Sigmoid colon (tissue), 7 donors: ENCODE data around the gene PRLH. TPM values are rescaled to one million over a fixed set of nuclear protein-coding genes. Genes with fewer than 3 reads are reported as not detected.

Source experiments
- DNase-seq: peaks from one replicate; pipeline ENCODE4 v3.0.0-alpha.2; 2019
- H3K27ac ChIP-seq, 4 donors: fragments of 200-600 bp; sonication (generic); one replicate each; pipeline ENCODE4 v1.5.1; 2016 to 2019; ENCODE audit warnings: mild to moderate bottlenecking in 1 of 4
- H3K27me3 ChIP-seq, 3 donors: fragments of 200-600 bp; sonication (generic); one replicate each; pipeline ENCODE4 v1.5.1; 2019; ENCODE audit warnings: mild to moderate bottlenecking in 1 of 3
- H3K36me3 ChIP-seq, 4 donors: fragments of 200-600 bp; sonication (generic); one replicate each; pipeline ENCODE4 v1.5.1; 2016 to 2019
- H3K4me1 ChIP-seq, 4 donors: fragments of 200-600 bp; sonication (generic); one replicate each; pipeline ENCODE4 v1.5.1; 2017 to 2019
- H3K4me3 ChIP-seq, 4 donors: fragments of 200-600 bp; sonication (generic); one replicate each; pipeline ENCODE4 v1.5.1; 2017 to 2019; ENCODE audit warnings: mild to moderate bottlenecking in 2 of 4, moderate library complexity in 1 of 4
- H3K9me3 ChIP-seq, 4 donors: fragments of 200-600 bp in 3 of 4; sonication (generic) in 3 of 4; one replicate each; pipeline versions ENCODE4 v1.5.1 to v1.6.1; 2013 to 2019
- CTCF ChIP-seq, 4 experiments: fragments of 450-650 bp in 3 of 4; fragments of 200-600 bp in 1 of 4; IDR thresholded peaks; one replicate each; pipeline ENCODE4 v1.5.1; 2016 to 2019; ENCODE audit warnings: antibody characterized with exemption in 4 of 4, mild to moderate bottlenecking in 3 of 4, moderate library complexity in 2 of 4
- EP300 ChIP-seq, 4 donors: sonication (generic); formaldehyde crosslinking; IDR thresholded peaks; one replicate each; pipeline ENCODE4 v1.6.1; 2017; ENCODE audit warnings: antibody characterized with exemption in 4 of 4
- POLR2A ChIP-seq, 2 donors: fragments of 450-650 bp; IDR thresholded peaks; one replicate each; pipeline ENCODE4 v1.6.1; 2016; ENCODE audit warnings: antibody characterized with exemption in 2 of 2, mild to moderate bottlenecking in 2 of 2, moderate library complexity in 2 of 2
- POLR2AphosphoS5 ChIP-seq, 4 donors: sonication (generic); formaldehyde crosslinking; IDR thresholded peaks; one replicate each; pipeline ENCODE4 v1.6.1; 2017; ENCODE audit warnings: antibody characterized with exemption in 4 of 4
- WGBS, 2 donors: extraction: QIAGEN DNeasy Blood & Tissue Kit; methylation state at CpG; one replicate each; pipeline ENCODE4 v1.1.7; 2013; 5-methylcytosine and 5-hydroxymethylcytosine counted together
- intact Hi-C: fragments of 100-400 bp; cut with DNase I; formaldehyde crosslinking; loops from one replicate; pipeline ENCODE4 v1.15.1; 2023
- polyA plus RNA-seq, 3 donors: library from polyadenylated mRNA; stranded (reverse); fragments of 200-250 nt; gene quantifications; one replicate each; pipeline ENCODE4 v1.2.3, GENCODE V29; 2013
- total RNA-seq, 4 donors: library from RNA; depleted of rRNA; stranded (reverse); fragments of >200 nt; gene quantifications; one replicate each; pipeline ENCODE4 v1.1.0, GENCODE V29; 2016
- donor health status: healthy with polysubstance abuse.
- donor health status: Bipolar disorder and iron deficiency.
- donor health status: healthy.

The PRLH gene
- total and polyA plus RNA-seq, 7 donors: not detected

DNA sequence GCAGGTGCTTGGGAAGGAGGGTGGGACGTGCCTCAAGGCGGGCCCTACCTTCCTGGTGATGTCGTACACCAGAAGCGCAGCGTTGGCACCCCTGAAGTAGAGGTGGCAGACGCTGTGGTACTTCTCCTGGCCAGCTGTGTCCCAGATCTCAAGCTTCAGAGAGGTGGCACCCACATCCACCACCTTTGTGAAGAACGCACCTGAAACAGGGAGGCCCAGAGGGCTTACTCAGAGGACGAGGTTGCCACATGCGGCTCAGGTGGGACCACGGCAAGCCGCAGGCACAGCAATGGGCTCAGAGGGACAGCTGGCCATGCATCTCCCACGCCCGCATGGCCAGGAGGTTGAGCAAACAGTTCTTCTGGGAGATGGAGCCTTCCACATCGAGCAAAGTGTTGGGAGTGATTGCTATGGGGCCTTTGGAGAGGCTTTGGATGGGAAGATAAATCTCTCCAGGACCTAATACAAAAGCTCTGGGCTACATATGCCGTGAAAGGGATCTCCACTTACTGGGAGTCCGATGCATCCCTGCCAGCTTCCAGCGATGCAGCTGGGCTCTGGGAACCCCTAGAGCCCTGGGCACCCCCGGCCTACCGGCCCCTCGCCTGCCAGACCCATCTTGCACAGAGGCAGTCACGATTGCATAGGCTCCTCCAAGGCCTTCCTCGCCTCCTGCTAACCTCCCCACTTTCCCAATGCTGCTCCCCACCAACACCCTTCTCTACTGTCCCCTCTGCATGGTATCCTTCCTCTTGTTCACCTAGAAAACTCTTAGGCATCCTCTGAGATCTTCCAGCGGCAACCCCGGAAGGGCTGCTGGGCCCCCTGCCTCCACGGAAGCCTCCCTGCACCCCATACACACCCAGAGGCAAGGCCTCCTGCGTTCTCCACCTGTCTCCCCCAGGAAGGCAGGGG, 11.8 kb downstream of the PRLH start:
- H3K9me3 ChIP-seq: no peaks in the 10 kb centered on the region
- WGBS, 2 donors: 92 to 94% methylated on average over 26 of the region's 26 CpGs
- H3K4me3 ChIP-seq: no peak overlapping the region
- TF ChIP-seq POLR2AphosphoS5 (IDR thresholded peaks at IDR 0.05): no peak
- no peak for TF ChIP-seq CTCF (IDR thresholded peaks at IDR 0.05)
- no peak for TF ChIP-seq POLR2A (IDR thresholded peaks at IDR 0.05)
- TF ChIP-seq EP300 (IDR thresholded peaks at IDR 0.05): no peak
- peaks cover 0 to 19% (median 13%) of the 10 kb centered on the region in 4 donors for H3K4me1 ChIP-seq
- H3K27ac ChIP-seq: no peak overlapping the region
- no peaks in the 10 kb centered on the region for H3K36me3 ChIP-seq
- intact Hi-C loops: loop anchor here (10.0 kb wide), 2 partner anchors 423 to 453 kb away; no protein-coding TSS in a partner anchor
- no peaks in the 10 kb centered on the region for H3K27me3 ChIP-seq
- no peak for DNase-seq

DNA sequence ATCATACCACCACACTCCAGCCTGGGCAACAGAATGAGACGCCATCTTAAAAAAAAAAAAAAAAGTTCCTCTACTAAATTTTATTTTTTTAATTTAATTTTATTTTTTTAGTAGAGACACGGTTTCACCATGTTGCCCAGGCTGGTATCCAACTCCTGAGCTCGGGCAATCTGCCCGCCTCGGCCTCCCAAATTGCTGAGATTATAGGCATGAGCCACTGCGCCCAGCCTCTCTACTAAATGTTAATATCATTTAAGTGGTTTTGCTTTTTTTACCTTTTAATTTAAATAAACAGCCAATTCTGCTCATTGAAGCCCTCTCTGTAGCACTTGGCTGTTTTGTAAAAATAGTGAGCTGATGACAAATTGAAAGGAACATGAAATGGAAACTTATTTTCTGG, 15.0 kb downstream of the PRLH start:
- TF ChIP-seq EP300 (IDR thresholded peaks at IDR 0.05) (no peak), POLR2AphosphoS5 (IDR thresholded peaks at IDR 0.05) (no peak), CTCF (IDR thresholded peaks at IDR 0.05) (no peak), POLR2A (IDR thresholded peaks at IDR 0.05) (no peak)
- H3K36me3 ChIP-seq: no peaks in the 10 kb centered on the region
- DNase-seq: no peak
- H3K4me1 ChIP-seq: peaks cover 0 to 19% (median 13%) of the 10 kb centered on the region in 4 donors
- intact Hi-C loops: loop anchor here (1.0 kb wide), 1 partner anchor 164 kb away; no protein-coding TSS in a partner anchor
- no peaks in the 10 kb centered on the region for H3K9me3 ChIP-seq
- H3K27me3 ChIP-seq: no peaks in the 10 kb centered on the region
- WGBS, 2 donors: 84 to 87% methylated on average over 6 of the region's 6 CpGs
- peak overlapping the region; percentile 39 to 73 (median 69) for H3K27ac ChIP-seq
- H3K4me3 ChIP-seq: no peak overlapping the region

DNA sequence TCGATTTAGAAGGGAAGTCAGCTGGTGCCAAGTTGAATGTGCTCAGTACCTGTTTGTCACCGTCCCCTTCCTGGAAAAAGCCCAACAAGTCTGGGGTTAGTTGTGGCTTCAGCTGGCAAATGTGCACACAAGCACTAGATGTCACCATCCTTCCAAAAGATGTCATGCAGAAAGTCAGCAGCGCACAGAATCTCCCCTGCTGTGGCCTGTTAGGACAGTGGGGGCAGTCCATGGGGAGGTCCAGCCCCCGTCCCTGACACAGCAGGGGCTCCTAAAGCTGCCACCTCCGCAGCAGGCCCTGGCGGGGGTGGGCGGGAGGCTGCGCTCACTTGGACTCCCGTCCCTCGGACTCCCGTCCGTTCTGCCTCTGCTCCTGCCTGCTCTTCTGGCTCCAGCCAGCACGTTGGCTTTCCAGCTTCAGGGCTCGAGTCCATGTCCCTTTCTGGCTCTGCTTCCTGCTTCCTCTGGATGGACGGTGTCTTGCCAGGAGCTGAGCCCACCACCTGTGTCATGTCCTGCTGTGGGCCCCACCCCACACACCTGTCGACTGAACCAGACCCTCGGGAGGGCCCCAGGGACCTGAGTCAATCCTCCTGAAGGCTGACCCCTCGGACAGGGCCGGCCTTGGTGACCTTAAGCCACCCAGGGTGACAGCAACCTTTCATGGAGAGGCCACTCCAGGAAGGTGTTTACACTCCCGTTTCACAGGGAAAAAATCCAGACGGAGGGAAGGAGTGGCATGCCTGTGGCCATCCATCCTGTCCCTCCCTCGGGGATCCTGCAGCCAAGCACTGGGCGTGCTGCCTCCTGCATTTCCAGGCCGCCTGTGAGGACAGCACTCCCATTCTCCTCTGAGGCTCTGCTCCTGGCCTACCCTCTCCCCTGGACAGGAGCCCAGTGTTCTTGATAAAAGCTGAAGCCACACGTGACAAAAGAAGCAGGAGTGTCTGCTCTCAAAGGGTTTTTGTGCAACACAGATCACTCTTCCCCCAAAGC, 15.7 kb downstream of the PRLH start:
- intact Hi-C loops: loop anchor here (1.0 kb wide), 1 partner anchor 163 kb away; no protein-coding TSS in a partner anchor
- peak overlapping the region; percentile 39 to 73 (median 69) for H3K27ac ChIP-seq
- H3K4me1 ChIP-seq: peaks cover 0 to 19% (median 13%) of the 10 kb centered on the region in 4 donors
- no peaks in the 10 kb centered on the region for H3K36me3 ChIP-seq
- peak; percentile 94 for DNase-seq
- TF ChIP-seq POLR2AphosphoS5 (IDR thresholded peaks at IDR 0.05) (peak; percentile 13 to 50 (median 29)), POLR2A (IDR thresholded peaks at IDR 0.05) (no peak), CTCF (IDR thresholded peaks at IDR 0.05) (peak; percentile 28 to 49 (median 32)), EP300 (IDR thresholded peaks at IDR 0.05) (no peak)
- WGBS, 2 donors: 60 to 65% methylated on average over 25 of the region's 25 CpGs
- H3K4me3 ChIP-seq: peak overlapping the region in 3 of 4 donors; percentile 11 to 28 (median 20)
- no peaks in the 10 kb centered on the region for H3K9me3 ChIP-seq
- no peaks in the 10 kb centered on the region for H3K27me3 ChIP-seq

- H3K27ac ChIP-seq: no peak overlapping the region
Measured at GRCh38 chr2:237583385-237584295, 17.3 kb downstream of the PRLH start.

More at GRCh38 chr2:237583385-237584295, 17.3 kb downstream of the PRLH start:
- H3K36me3 ChIP-seq: no peaks in the 10 kb centered on the region
- no peak for DNase-seq
- 91% methylated on average over 19 of the region's 19 CpGs for WGBS, 2 donors
- no peaks in the 10 kb centered on the region for H3K9me3 ChIP-seq
- H3K27me3 ChIP-seq: no peaks in the 10 kb centered on the region
- intact Hi-C loops: no loop called here
- peaks cover 0 to 19% (median 13%) of the 10 kb centered on the region in 4 donors for H3K4me1 ChIP-seq
- H3K4me3 ChIP-seq: no peak overlapping the region
- TF ChIP-seq EP300 (IDR thresholded peaks at IDR 0.05) (no peak), CTCF (IDR thresholded peaks at IDR 0.05) (no peak), POLR2A (IDR thresholded peaks at IDR 0.05) (no peak), POLR2AphosphoS5 (IDR thresholded peaks at IDR 0.05) (no peak)
